ENCODE data around the gene ADRA2B.
"Not testable (repeated sequence)": the region's sequence is repeated elsewhere in the genome, so short reads cannot be mapped to it uniquely, and the experiment has no call there.

The ADRA2B gene

DNA sequence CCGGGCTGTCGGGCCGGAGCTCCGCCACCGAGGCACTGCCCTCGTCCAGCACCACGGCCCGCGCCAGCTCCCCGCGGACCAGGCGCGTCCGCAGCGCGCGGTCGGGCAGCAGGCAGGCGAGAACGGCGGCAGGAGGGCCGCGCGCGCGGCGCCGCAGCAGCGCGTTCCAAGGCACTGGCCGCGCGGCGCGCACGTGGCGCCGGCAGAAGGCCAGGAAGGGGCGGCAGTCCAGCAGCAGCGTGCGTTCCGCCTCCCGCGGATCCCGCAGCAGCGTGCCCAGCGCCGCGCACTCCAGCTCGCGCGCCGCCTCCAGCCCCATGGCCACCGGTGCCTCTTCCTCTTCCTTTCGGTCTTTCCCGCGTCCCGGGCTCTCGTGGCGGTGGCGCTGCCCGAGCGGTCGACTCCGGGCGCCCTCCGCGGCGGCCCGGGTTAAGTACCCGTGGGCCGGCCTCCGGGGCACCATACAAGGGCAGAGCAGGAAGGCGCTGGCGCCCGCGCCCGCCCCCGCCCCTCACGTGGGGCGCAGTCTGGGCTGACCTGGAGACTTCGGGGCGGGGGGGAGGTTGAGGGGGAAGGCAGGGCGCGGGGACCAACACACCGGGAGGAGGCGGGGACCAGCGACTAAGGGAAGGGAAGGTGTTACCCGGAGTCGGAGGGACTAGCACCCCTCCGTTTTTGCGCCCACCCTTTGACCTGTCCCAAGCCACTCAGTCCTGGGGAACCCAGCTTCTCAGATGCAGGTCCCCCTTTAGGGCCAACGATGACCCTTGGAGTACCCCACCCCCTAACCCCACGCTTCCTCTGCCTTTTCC, 28.9 kb upstream of the ADRA2B start, which contains the start of gene DUSP2:
Gene DUSP2, minus strand, starts transcription at position 405 of the 812 bp plus-strand sequence. Its CDS starts 86 bp downstream, at position 319.
- Mint-ChIP-seq H3K27ac (peak within 1 kb of the TSS; percentile 99), H3K9me3 (no peaks in the 10 kb centered on the region), H3K27me3 (no peaks in the 10 kb centered on the region), H3K4me1 (ENCODE audit: low read depth) (peaks cover 65% of the 10 kb centered on the region), H3K4me3 (peak within 1 kb of the TSS; percentile 96), H3K36me3 (ENCODE audit: low read depth) (peaks cover 42% of the 10 kb centered on the region)
- DNase-seq: peak; percentile 98

DNA sequence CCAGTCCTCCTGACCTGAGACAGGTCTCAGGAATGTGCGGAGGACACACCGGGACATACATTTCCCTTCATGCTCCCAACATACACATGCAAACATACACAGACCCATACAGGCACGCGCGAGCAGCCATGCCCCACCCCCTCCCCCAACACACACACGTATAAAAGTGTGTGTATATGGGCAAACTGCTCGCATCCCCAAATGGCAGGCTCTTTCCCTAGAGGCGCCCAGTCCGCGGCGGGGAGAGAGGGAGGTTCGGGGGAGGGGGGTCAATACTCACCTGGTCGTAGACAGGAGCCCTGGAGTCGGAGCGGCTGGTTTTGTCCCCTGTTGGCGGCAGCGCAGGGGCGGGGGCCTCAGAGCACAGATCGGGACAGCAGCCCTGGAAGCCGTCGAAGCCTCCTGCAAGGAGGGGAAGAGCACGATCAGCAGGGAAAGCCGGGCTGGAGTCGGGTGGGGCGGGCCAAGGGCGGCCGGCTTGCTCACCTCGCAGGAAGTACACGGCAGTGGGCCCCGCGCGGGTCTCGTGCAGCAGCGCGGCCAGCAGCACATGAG, 28.2 kb upstream of the ADRA2B start:
- Mint-ChIP-seq H3K9me3 (no peaks in the 10 kb centered on the region), H3K27ac (peak overlapping the region; percentile 97), H3K36me3 (ENCODE audit: low read depth) (peaks cover 42% of the 10 kb centered on the region), H3K4me1 (ENCODE audit: low read depth) (peaks cover 60% of the 10 kb centered on the region), H3K27me3 (no peaks in the 10 kb centered on the region), H3K4me3 (peak overlapping the region; percentile 96)
- DNase-seq: peak; percentile 82

DNA sequence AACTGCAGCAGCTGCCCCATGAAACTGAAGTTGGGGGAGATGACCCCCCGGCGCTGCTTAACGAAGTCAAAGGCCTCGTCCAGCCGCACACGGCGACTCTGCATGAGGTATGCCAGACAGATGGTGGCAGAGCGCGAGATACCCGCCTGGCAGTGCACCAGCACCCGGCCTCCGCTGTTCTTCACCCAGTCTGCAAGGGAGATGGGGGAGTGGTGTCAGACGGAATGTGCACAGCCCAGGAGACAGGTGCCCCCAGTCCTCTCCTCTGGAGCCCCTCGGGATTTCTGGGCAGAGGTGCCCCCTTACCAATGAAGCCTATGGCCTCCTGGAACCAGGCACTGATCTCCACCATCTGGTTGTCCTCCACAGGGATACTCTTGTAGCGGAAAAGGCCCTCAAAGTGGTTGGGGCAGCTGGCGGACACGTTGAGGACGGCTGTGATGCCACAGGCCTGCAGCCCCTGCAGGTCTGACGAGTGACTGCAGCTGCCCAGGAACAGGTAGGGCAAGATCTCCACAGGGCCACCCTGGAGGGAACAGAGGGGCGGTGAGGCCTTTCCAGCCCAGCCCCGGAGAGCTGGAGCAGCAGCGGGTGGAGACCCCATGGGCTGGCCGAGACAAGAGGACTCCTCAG, 27.6 kb upstream of the ADRA2B start:
- DNase-seq: peak; percentile 76
- Mint-ChIP-seq H3K9me3 (no peaks in the 10 kb centered on the region), H3K4me3 (peak overlapping the region; percentile 96), H3K4me1 (ENCODE audit: low read depth) (peaks cover 60% of the 10 kb centered on the region), H3K27ac (peak overlapping the region; percentile 97), H3K27me3 (no peaks in the 10 kb centered on the region), H3K36me3 (ENCODE audit: low read depth) (peaks cover 42% of the 10 kb centered on the region)

DNA sequence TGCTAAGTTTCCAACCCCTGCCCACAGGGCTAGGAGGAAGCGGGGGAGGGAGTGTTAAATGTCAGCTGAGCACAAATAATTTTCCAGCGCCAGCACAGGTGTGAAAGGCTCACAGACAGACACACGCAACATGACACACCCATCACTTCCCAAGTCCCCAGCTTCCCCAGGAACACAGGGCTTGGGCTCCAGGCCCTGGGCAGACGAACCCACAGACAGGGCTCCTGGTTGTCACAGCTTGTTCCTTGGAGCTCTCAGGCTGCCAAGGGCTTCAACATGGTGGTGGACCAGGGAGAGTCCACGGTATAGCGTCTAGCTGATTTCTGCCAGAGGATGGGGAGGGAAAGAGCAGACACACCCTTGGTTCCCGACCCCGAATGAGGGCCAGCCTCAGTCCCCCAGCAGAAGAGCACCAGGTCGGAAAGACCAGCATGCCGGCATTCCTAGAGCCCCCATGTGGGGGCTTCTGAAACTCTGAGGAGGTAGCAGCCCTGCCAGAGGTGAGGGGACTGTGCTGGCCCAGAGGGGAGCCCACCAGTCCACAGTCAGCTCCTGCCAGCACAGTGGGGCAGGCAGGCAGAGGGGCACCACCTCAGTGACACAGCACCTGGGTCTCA, 27.0 kb upstream of the ADRA2B start:
- H3K4me1 Mint-ChIP-seq (ENCODE audit: low read depth): peaks cover 57% of the 10 kb centered on the region

DNA sequence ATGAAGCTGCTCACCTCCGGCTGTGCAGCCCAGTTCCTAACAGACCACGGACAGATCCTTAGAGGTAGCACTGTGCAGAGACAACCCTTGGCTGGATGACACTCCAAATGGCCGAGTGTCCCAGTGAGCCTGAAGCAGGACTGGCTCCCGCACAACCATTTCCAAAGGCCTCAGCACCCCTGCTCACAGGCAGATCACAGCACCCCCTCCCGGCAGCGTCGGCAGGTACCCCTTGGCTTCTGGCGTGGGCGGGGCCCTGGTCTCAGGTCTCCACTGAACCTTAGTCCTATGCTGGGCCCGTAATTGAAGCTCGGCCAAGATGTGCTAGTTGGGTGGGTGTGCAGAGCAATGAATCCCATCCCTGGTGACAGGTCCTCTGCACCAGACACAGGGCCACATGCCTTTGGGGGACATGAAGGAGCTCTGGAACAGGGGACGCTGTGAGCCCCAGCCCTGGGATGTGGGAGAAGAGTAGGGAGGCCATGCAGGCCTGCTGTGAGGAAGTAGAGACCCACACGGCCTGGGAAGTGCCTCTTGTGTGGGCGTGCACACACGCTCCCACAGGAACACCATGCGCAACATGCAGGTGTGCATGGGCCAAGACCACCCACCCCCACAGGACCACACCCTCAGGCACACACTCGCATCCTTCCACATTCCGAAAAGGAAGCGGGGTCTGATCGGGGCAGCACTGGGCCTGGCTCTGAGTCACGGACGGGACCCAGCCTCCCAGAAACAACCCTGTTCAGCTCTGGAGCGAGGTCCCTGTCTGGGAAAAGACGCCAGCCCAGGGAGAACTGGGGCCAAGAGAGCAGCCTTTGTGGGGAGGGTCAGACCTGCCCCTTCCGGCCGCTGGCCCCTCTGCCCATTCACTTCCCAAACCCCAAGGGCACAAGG, 26.1 kb upstream of the ADRA2B start:
- H3K4me3 Mint-ChIP-seq: peak overlapping the region; percentile 96
- DNase-seq: peak; percentile 87
- no peaks in the 10 kb centered on the region for H3K9me3 Mint-ChIP-seq
- H3K27ac Mint-ChIP-seq: peak overlapping the region; percentile 97
- H3K27me3 Mint-ChIP-seq: no peaks in the 10 kb centered on the region
- peaks cover 50% of the 10 kb centered on the region for H3K4me1 Mint-ChIP-seq (ENCODE audit: low read depth)
- H3K36me3 Mint-ChIP-seq (ENCODE audit: low read depth): peaks cover 38% of the 10 kb centered on the region

More for the DNA sequence above, 27.0 kb upstream of the ADRA2B start:
- Mint-ChIP-seq H3K27ac (peak overlapping the region; percentile 97), H3K4me3 (peak overlapping the region; percentile 96), H3K27me3 (no peaks in the 10 kb centered on the region), H3K36me3 (ENCODE audit: low read depth) (peaks cover 42% of the 10 kb centered on the region), H3K9me3 (no peaks in the 10 kb centered on the region)
- peak; percentile 66 for DNase-seq

DNA sequence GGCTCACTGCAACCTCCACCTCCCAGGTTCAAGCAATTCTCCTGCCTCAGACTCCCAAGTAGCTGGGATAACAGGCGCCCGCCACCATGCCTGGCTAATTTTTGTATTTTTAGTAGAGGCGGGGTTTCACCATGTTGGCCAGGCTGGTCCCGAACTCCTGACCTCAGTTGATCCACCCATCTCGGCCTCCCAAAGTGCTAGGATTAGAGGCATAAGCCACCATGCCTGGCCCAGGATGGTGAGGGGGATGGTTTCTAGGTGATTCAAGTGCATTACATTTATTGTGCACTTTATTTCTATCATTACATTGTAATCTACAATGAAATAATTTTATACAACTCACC, 25.2 kb upstream of the ADRA2B start:
- not testable (repeated sequence) for H3K27me3 Mint-ChIP-seq, DNase-seq, H3K9me3 Mint-ChIP-seq
- Mint-ChIP-seq H3K27ac (peak overlapping the region; percentile 97), H3K36me3 (ENCODE audit: low read depth) (peaks cover 38% of the 10 kb centered on the region), H3K4me3 (peak overlapping the region; percentile 96), H3K4me1 (ENCODE audit: low read depth) (peaks cover 42% of the 10 kb centered on the region)

DNA sequence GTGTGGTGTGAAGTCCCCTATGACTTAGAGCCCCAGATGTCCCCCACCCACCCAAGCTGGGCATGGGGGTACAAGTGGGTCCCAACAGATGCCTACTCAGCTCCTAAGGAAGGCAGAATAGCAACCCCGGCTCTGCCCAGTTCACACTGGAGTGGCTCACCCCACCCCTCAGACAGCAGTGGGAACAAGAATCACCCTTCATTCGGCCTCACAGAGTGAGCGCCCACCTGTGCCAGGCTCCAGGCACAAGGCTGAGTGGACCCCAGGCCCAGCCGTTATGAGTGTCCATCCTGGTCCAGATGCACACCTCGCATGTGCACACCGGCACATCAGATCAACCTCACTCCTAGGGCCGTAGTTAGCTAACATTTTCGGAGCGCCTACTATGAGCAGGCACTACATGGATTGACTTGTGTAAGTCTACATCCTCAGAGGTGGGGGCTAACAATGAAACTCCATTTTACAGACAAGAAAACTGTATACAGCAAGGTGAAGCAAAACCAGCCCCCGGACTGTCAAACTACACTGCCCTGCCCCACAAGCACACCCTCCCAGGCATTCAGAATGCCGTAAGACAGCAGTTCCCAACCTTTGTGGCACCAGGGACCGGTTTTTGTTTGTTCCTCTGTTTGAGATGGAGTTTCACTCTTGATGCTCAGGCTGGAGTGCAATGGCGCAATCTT, 24.7 kb upstream of the ADRA2B start:
- Mint-ChIP-seq H3K27ac (peak overlapping the region; percentile 97), H3K36me3 (ENCODE audit: low read depth) (peaks cover 38% of the 10 kb centered on the region), H3K27me3 (no peaks in the 10 kb centered on the region), H3K9me3 (no peaks in the 10 kb centered on the region), H3K4me3 (peak overlapping the region; percentile 96), H3K4me1 (ENCODE audit: low read depth) (peaks cover 37% of the 10 kb centered on the region)
- DNase-seq: no peak

DNA sequence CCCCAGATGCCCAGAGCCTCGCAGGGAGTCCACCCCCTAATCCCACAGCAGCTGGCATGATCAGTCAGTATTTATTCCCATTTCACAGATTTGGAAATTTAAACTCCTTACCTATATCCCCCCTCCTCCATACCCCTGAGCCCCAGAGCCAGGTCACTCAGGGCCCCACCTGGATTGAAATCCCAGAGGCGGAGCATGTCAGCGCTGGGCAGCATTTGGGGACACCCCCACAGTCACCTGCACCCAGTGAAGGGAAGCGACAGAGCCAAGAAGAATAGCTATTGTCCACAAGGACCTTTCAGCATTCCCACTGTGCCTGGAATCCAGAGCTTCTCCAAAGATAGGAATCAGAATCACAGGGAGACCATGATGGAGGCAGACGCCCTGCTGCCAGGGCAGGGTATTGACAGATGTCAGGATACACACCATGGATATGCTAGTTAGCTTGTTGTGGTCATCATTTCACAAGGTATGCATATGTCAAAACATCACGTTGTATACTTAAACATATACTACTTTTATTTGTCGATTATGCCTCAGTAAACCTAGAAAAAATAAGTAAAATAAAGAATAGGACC, 22.9 kb upstream of the ADRA2B start:
- no peak overlapping the region for H3K4me3 Mint-ChIP-seq
- no peak for DNase-seq
- peaks cover 32% of the 10 kb centered on the region for H3K4me1 Mint-ChIP-seq (ENCODE audit: low read depth)
- H3K27me3 Mint-ChIP-seq: no peaks in the 10 kb centered on the region
- peaks cover 35% of the 10 kb centered on the region for H3K36me3 Mint-ChIP-seq (ENCODE audit: low read depth)
- H3K27ac Mint-ChIP-seq: peak overlapping the region; percentile 71
- no peaks in the 10 kb centered on the region for H3K9me3 Mint-ChIP-seq

DNA sequence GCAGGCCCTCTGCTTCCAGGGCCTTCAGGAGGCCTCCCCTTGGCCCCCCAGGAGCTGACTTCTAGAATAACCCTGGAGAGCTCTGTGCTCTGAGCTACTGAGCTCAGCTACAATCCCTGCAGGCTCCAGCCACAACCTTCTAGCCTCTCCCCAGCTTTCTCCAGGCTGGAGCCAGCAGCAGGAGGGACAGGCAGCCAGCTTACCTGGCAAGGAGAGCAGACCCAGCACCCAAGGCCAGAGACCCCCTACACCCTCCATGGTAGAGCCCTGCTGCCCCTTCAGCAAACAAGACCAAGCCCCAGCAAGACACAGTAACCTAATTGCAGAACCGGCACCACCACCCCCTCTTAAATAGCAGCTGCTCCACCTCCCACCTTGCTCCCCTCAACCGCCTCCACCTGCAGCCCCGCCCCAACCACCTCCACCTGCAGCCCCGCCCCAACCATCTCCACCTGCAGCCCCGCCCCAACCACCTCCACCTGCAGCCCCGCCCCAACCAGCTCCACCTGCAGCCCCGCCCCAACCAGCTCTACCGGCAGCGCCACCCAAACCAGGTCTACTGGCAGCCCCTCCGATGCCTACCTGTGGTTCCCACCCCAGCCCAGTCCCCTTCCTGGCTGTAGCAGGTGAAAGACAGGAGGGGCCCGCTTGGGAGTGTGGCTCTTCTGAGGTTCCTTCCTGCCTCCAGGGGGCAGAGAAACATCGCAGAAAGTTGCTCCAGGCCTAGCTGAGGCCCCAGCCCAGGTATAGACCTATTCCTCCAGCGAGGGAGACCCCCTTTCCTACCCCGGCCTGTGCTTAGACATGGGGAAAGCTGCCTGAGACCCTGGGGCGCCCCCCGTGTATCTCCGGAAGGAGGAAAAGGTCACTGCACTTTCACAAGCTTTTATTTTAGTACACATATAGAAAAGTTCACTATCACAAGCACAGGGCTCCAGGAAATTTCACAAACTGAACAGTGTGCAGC, 22.1 kb upstream of the ADRA2B start, which contains the start of gene ASTL:
Gene ASTL, minus strand, starts transcription at position 324 of the 967 bp plus-strand sequence. Its CDS starts 66 bp downstream, at position 258.
- H3K4me3 Mint-ChIP-seq: peak within 1 kb of the TSS; percentile 36
- peaks cover 32% of the 10 kb centered on the region for H3K4me1 Mint-ChIP-seq (ENCODE audit: low read depth)
- no peaks in the 10 kb centered on the region for H3K9me3 Mint-ChIP-seq
- peak; percentile 75 for DNase-seq
- H3K27me3 Mint-ChIP-seq: no peaks in the 10 kb centered on the region
- peak within 1 kb of the TSS; percentile 85 for H3K27ac Mint-ChIP-seq
- peaks cover 27% of the 10 kb centered on the region for H3K36me3 Mint-ChIP-seq (ENCODE audit: low read depth)

DNA sequence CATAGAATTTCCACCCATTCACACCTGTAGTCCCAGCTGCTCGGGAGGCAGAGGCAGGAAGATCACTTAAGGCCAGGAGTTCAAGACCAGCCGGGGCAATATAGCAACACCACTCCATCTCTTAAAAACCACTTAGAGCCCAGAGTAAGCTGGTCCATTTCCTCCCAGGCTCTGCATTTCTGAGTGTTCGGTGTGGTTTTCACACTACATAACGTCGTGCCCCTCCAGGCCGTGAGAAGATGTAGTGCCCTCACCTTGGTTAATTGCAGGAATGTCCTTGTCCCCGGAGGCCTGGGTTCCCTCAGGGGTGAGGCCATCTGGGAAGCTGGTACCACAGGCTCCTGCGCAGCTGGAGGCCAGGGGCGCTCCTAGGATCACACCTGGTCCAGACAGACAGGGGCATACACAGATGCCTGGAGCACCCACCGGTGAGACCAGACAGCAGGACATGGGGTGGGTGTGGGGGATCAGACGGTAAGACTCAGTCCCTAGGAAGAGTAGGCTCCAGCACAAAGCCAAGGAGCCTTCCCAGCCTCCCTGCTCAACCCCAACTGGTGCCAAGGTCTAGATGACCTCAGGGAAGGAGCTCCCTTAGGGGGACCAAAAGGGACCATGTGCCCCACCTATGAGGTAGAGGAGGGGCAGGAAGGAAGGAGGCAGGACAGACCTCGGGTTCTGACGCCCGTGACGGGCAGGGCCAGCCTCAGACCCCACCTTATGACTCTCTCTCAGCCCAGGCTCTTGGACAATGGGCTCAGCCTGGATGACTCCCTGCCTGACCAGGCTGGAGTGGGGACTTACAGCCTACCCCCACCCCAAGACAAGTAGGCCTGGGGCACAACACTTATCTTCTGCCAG, 21.2 kb upstream of the ADRA2B start:
- no peaks in the 10 kb centered on the region for H3K9me3 Mint-ChIP-seq
- peaks cover 18% of the 10 kb centered on the region for H3K36me3 Mint-ChIP-seq (ENCODE audit: low read depth)
- H3K27me3 Mint-ChIP-seq: no peaks in the 10 kb centered on the region
- H3K4me3 Mint-ChIP-seq: peak overlapping the region; percentile 8
- H3K4me1 Mint-ChIP-seq (ENCODE audit: low read depth): peaks cover 31% of the 10 kb centered on the region
- peak overlapping the region; percentile 85 for H3K27ac Mint-ChIP-seq
- no peak for DNase-seq

DNA sequence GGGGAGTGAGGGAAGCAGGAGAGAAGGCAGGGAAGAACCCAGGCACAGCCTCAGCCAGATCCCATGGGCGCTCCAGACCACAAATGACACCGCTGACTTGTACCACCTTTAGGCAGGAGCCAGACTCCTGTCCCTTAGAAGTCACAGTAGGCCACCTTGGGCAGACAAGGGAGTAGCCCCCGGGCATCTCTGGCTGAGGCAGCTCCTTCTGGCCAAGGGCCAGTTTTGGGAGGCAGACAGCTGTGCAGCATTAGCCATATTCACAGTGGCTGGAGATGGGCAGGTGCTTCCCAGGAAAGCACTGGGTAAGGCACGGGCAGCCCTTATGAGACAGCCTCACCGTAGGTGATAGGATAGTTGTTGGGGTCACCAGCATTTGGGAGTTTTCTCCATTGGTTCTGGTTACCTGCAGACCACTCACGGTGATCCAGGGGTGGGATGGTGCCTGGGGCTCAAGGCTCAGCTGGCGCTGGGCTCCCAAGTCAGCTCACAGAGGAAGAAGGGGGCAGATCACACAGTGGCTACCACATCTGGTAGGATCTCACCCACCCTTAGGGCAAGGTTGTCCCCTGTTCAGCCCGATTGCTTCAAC, 19.9 kb upstream of the ADRA2B start:
- no peaks in the 10 kb centered on the region for H3K9me3 Mint-ChIP-seq
- peaks cover 30% of the 10 kb centered on the region for H3K4me1 Mint-ChIP-seq (ENCODE audit: low read depth)
- peaks cover 15% of the 10 kb centered on the region for H3K36me3 Mint-ChIP-seq (ENCODE audit: low read depth)
- no peak for DNase-seq
- peak overlapping the region; percentile 20 for H3K4me3 Mint-ChIP-seq
- no peaks in the 10 kb centered on the region for H3K27me3 Mint-ChIP-seq
- H3K27ac Mint-ChIP-seq: peak overlapping the region; percentile 66
